A549 treated with DMSO at 1 μM for 4 hours (cell line): ENCODE results near the gene STEAP1. TPM values are rescaled to one million over a fixed set of nuclear protein-coding genes. Genes with fewer than 3 reads are reported as not detected.

Experiments used
- total RNA-seq: library from RNA; stranded (reverse); fragments of 200-300 nt; extraction: Qiagen RNA extraction; gene quantifications from 5 replicates; pipeline ENCODE4 v1.2.3, GENCODE V29; 2022; ENCODE audit warnings: low read depth

Gene STEAP1
- total RNA-seq: 13.3 to 15.8 TPM (median 15.7 TPM) in 5 replicates

GRCh38 chr7:90153943-90154771 lies at the start of gene STEAP1:
STEAP1 (plus strand) TSS chr7:90154469; CDS start chr7:90159789, 5,320 bp downstream.

DNA sequence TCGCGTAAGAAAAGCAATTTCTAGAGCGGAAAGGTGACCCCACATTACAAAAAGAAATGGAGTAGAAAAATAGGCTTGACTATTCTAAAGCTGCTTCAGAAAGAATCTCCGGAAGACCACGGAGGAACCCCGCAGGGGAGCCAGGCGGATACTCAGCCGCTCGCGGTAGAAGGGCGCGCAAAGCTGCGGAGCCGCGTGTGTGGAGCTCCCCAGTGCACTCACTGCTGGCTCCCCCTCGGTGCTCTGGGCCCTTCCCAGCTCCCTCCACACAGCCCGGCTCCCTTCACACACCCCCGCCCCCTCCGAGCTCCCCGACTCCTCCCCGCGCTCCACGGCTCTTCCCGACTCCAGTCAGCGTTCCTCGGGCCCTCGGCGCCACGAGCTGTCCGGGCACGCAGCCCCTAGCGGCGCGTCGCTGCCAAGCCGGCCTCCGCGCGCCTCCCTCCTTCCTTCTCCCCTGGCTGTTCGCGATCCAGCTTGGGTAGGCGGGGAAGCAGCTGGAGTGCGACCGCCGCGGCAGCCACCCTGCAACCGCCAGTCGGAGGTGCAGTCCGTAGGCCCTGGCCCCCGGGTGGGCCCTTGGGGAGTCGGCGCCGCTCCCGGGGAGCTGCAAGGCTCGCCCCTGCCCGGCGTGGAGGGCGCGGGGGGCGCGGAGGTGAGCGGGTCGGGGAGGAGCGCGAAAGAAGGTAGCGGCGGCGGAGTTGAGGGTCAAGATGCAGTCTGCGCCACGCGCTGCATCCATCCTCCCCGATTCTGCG lies 57.3 kb downstream of the STEAP1 start, which contains the start of gene STEAP2:
Gene STEAP2 (plus strand): TSS at position 350 of the 758 bp plus-strand sequence. CDS start 13,343 bp downstream, outside the sequence.

Other genes starting within 250 kb of the STEAP1 start
- 2.9 to 5.5 TPM (median 5.4 TPM) in 5 replicates for gene STEAP2, start 57.3 kb downstream of the STEAP1 start, total RNA-seq
- 1.6 to 3.2 TPM (median 1.9 TPM) in 5 replicates for gene CFAP69, start 90.7 kb downstream of the STEAP1 start, total RNA-seq
- not detected in 5 replicates for gene FAM237B, start 166.8 kb downstream of the STEAP1 start, total RNA-seq
- 20.9 to 26.1 TPM (median 23.2 TPM) in 5 replicates for gene GTPBP10, start 192.2 kb downstream of the STEAP1 start, total RNA-seq
- gene CLDN12, start 249.0 kb downstream of the STEAP1 start, total RNA-seq: 22.7 to 29.8 TPM (median 26.9 TPM) in 5 replicates